Chondrocyte (in vitro differentiated cells): ENCODE measurements around the gene TTC39C. TPM values are rescaled to one million over a fixed set of nuclear protein-coding genes. Genes with fewer than 3 reads are reported as not detected.
"Not testable (repeated sequence)": the region's sequence is repeated elsewhere in the genome, so short reads cannot be mapped to it uniquely, and the experiment has no call there.

ENCODE experiments used
- DNase-seq: peaks from one replicate; pipeline ENCODE4 v3.0.0; 2021; ENCODE audit warnings: mixed read lengths, low spot score
- H3K27ac Mint-ChIP-seq: one replicate; pipeline ENCODE4 v1.8.0; 2021; ENCODE audit warnings: mild to moderate bottlenecking, moderate library complexity, mixed read lengths; ENCODE audit not compliant: unreplicated experiment
- H3K27me3 Mint-ChIP-seq: 2 replicates; pipeline ENCODE4 v1.8.0; 2021; ENCODE audit warnings: low read depth, mixed read lengths
- H3K36me3 Mint-ChIP-seq: 2 replicates; pipeline ENCODE4 v1.8.0; 2021; ENCODE audit warnings: low read depth, mixed read lengths
- H3K4me1 Mint-ChIP-seq: 2 replicates; pipeline ENCODE4 v1.8.0; 2021; ENCODE audit warnings: low read depth, mild to moderate bottlenecking, mixed read lengths
- H3K4me3 Mint-ChIP-seq: one replicate; pipeline ENCODE4 v1.8.0; 2021; ENCODE audit warnings: mild to moderate bottlenecking, moderate library complexity, mixed read lengths; ENCODE audit not compliant: unreplicated experiment
- H3K9me3 Mint-ChIP-seq: 2 replicates; pipeline ENCODE4 v1.8.0; 2021; ENCODE audit warnings: low read depth, mixed read lengths
- total RNA-seq: library from RNA; stranded (reverse); gene quantifications from 3 replicates; pipeline ENCODE4 v1.2.1, GENCODE V29; 2021
- TF ChIP-seq, protein P1 (sequence below): fragments of 200-600 bp; sonication (generic); IDR thresholded peaks from 2 replicates; pipeline ENCODE4 v1.5.0; 2021; ENCODE audit warnings: antibody characterized with exemption, mild to moderate bottlenecking, moderate library complexity

The TTC39C gene
- total RNA-seq, 1 donor from 2014 or later: 11.2 TPM

DNA sequence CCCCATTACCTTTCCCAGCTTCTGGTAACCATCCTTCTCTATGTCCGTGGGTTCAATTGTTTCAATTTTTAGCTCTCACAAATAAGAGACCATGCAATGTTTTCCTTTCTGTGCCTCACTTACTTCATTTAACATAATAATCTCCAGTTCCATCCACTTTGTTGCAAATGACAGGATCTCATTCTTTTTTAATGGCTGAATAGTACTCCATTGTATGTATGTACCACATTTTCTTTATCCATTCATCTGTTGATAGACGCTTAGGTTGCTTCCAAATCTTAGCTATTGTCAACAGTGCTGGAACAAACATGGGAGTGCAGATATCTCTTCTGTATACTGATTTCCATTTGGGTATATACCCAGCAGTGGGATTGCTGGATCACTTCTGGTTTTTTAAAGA is 126.1 kb downstream of the TTC39C start:
- TF ChIP-seq, protein P1, sequence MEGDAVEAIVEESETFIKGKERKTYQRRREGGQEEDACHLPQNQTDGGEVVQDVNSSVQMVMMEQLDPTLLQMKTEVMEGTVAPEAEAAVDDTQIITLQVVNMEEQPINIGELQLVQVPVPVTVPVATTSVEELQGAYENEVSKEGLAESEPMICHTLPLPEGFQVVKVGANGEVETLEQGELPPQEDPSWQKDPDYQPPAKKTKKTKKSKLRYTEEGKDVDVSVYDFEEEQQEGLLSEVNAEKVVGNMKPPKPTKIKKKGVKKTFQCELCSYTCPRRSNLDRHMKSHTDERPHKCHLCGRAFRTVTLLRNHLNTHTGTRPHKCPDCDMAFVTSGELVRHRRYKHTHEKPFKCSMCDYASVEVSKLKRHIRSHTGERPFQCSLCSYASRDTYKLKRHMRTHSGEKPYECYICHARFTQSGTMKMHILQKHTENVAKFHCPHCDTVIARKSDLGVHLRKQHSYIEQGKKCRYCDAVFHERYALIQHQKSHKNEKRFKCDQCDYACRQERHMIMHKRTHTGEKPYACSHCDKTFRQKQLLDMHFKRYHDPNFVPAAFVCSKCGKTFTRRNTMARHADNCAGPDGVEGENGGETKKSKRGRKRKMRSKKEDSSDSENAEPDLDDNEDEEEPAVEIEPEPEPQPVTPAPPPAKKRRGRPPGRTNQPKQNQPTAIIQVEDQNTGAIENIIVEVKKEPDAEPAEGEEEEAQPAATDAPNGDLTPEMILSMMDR: no peak
- H3K27me3 Mint-ChIP-seq: no peaks in the 10 kb centered on the region
- no peak overlapping the region for H3K27ac Mint-ChIP-seq
- no peak for DNase-seq
- peaks cover 5% of the 10 kb centered on the region for H3K9me3 Mint-ChIP-seq
- peaks cover 4% of the 10 kb centered on the region for H3K36me3 Mint-ChIP-seq
- H3K4me1 Mint-ChIP-seq: peaks cover 23% of the 10 kb centered on the region
- H3K4me3 Mint-ChIP-seq: no peak overlapping the region

DNA sequence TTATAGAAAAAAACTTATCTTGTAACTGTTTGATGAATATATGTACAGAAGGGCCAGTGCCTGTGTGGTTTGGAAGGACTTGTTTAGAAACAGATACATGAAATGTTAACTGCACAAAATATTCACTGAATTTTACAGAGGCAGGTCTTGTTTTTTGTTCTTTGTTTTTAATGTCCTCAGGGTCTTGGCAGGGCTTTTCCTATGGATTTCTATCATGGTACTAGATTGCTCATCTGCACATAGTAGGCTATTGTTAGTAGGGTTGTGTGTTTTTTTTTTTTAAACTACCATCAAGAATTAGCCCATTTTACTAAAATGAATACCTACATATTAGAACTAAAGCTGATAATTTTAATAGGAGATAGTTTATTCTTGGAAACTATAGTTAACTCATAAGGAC is 127.8 kb downstream of the TTC39C start:
- H3K36me3 Mint-ChIP-seq: peaks cover 10% of the 10 kb centered on the region
- no peak overlapping the region for H3K27ac Mint-ChIP-seq
- TF ChIP-seq, protein P1: no peak
- H3K9me3 Mint-ChIP-seq: peaks cover 14% of the 10 kb centered on the region
- no peak for DNase-seq
- peaks cover 21% of the 10 kb centered on the region for H3K4me1 Mint-ChIP-seq
- no peaks in the 10 kb centered on the region for H3K27me3 Mint-ChIP-seq
- H3K4me3 Mint-ChIP-seq: no peak overlapping the region

DNA sequence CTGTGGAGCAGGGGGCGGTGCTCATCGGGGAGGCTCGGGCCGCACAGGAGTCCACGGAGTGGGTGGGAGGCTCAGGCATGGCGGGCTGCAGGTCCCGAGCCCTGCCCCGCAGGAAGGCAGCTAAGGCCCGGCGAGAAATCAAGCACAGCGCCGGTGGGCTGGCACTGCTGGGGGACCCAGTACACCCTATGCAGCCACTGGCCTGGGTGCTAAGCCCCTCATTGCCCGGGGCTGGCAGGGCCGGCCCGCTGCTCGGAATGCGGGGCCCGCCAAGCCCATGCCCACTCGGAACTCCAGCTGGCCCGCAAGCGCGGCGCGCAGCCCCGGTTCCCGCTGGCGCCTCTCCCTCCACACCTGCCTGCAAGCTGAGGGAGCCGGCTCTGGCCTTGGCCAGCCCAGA is 135.0 kb downstream of the TTC39C start:
- not testable (repeated sequence) for H3K4me1 Mint-ChIP-seq, DNase-seq, H3K27ac Mint-ChIP-seq, H3K4me3 Mint-ChIP-seq, H3K27me3 Mint-ChIP-seq
- H3K9me3 Mint-ChIP-seq: peaks cover 10% of the 10 kb centered on the region
- H3K36me3 Mint-ChIP-seq: peaks cover 21% of the 10 kb centered on the region

DNA sequence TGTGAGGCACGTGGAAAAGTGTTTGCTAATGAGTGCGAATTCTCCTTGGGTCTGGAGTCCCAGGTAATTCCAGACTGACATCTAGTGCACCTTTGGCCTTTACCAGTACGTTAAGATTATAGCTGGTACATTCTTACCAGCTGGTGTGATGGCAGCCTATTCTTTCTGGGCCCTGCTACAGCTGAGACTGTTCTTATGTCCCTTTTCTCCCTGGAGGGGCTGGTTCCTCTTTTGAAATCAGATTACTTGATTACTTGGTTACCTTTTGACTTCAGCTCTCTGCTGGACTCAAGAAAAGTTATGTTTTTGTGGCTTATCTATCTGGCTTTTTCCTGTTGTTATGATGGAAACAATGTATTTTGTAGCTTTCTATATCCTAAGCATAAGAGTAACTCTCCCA is 138.8 kb downstream of the TTC39C start:
- Mint-ChIP-seq H3K27me3 (no peaks in the 10 kb centered on the region), H3K4me1 (peaks cover 2% of the 10 kb centered on the region), H3K27ac (no peak overlapping the region), H3K4me3 (no peak overlapping the region), H3K9me3 (no peaks in the 10 kb centered on the region), H3K36me3 (peaks cover 21% of the 10 kb centered on the region)
- DNase-seq: no peak
- TF ChIP-seq, protein P1: no peak

DNA sequence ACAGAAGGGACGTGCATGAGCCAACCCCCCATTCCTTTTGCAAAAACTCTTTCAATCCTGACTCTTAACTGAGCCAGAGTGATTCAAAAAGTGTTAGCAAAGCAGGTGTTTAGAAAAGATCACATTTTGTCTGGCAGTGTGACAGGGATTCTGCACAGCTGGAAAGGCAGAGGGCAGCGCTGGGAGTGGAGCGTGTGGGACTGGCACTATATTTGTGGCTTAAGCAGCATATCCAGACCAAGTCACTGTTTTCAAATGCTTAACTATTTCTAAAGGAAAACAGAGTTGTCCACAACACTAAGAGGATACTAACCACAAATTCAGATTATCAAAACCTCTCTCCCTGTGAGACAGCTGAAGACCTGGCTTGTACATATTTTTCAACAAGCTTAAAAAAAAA is 143.3 kb downstream of the TTC39C start:
- Mint-ChIP-seq H3K27ac (no peak overlapping the region), H3K4me1 (peaks cover 5% of the 10 kb centered on the region), H3K36me3 (peaks cover 19% of the 10 kb centered on the region), H3K9me3 (no peaks in the 10 kb centered on the region), H3K27me3 (no peaks in the 10 kb centered on the region), H3K4me3 (no peak overlapping the region)
- no peak for DNase-seq
- TF ChIP-seq, protein P1: no peak

DNA sequence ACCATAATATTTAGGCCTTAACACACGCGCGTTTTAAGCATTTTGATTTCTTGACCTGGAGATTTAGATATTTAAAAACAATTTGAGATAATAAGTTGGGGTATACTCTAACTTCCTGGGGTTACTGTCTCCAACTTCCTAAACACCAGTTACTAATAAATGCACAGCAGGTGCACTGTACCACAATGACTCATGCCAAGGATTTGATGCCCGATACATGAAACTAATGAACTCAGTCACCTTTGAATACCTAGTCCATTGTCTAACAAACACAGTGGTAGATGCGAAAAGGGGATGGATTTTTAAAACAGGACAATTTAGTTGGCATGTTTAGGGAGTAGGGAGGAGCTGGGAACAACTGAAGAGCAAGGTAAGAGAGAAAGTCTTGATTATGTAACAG is 145.5 kb downstream of the TTC39C start:
- Mint-ChIP-seq H3K27ac (no peak overlapping the region), H3K36me3 (peaks cover 25% of the 10 kb centered on the region), H3K9me3 (no peaks in the 10 kb centered on the region), H3K4me3 (no peak overlapping the region), H3K27me3 (no peaks in the 10 kb centered on the region), H3K4me1 (peaks cover 5% of the 10 kb centered on the region)
- no peak for DNase-seq
- TF ChIP-seq, protein P1: no peak
